Esophagus squamous epithelium (tissue), 5 donors: Measurements from ENCODE around the gene CRHR1. TPM values are rescaled to one million over a fixed set of nuclear protein-coding genes. Genes with fewer than 3 reads are reported as not detected.

Experiments
- DNase-seq: peaks from one replicate; lab custom pipeline; 2025; lab: John Stamatoyannopoulos, UW
- H3K27ac ChIP-seq, 4 donors: fragments of 200-600 bp; sonication (generic); one replicate each; pipeline ENCODE4 v1.5.1; 2016 to 2019; ENCODE audit warnings: mild to moderate bottlenecking in 1 of 4
- H3K27me3 ChIP-seq, 4 donors: fragments of 200-600 bp; sonication (generic); 1 replicate in 3 of 4; 2 replicates in 1 of 4; pipeline versions ENCODE4 v1.5.1 to v1.6.0; 2017 to 2021; ENCODE audit warnings: antibody characterized with exemption in 1 of 4
- H3K36me3 ChIP-seq, 3 donors: fragments of 200-600 bp; sonication (generic); one replicate each; pipeline ENCODE4 v1.5.1; 2016 to 2019
- H3K4me1 ChIP-seq, 3 donors: fragments of 200-600 bp; sonication (generic); one replicate each; pipeline ENCODE4 v1.5.1; 2017 to 2019
- H3K4me3 ChIP-seq, 4 donors: fragments of 200-600 bp; sonication (generic); 1 replicate in 3 of 4; 2 replicates in 1 of 4; pipeline ENCODE4 v1.5.1; 2016 to 2019; ENCODE audit warnings: mild to moderate bottlenecking in 2 of 4, moderate library complexity in 1 of 4
- H3K9me3 ChIP-seq, 3 donors: fragments of 200-600 bp; sonication (generic); one replicate each; pipeline ENCODE4 v1.5.1; 2016 to 2019
- POLR2A ChIP-seq, 4 donors: fragments of 450-650 bp; IDR thresholded peaks; one replicate each; pipeline ENCODE4 v1.6.1; 2017; ENCODE audit warnings: antibody characterized with exemption in 4 of 4, mild to moderate bottlenecking in 4 of 4, moderate library complexity in 3 of 4
- WGBS, 2 donors: methylation state at CpG; one replicate each; pipeline ENCODE4 v1.1.5; 2018; 5-methylcytosine and 5-hydroxymethylcytosine counted together
- intact Hi-C: fragments of 100-400 bp; cut with DNase I; formaldehyde crosslinking; loops from one replicate; pipeline ENCODE4 v1.15.0; 2022
- total RNA-seq, 4 donors: library from RNA; depleted of rRNA; stranded (reverse); fragments of >200 nt; gene quantifications; one replicate each; pipeline ENCODE4 v1.1.0, GENCODE V29; 2016
- TF ChIP-seq, protein P1 (sequence below), 6 experiments: fragments of 450-650 bp in 4 of 6; fragments of 200-600 bp in 2 of 6; sonication (generic) in 2 of 6; IDR thresholded peaks; one replicate each; pipeline ENCODE4 v1.5.1; 2016 to 2019; ENCODE audit warnings: antibody characterized with exemption in 6 of 6, mild to moderate bottlenecking in 4 of 6, moderate library complexity in 4 of 6
- donor health status: DM: yes; HTN: yes; CAD: no.

CRHR1 gene
- total RNA-seq, 4 donors from 2014 or later: not detected

DNA sequence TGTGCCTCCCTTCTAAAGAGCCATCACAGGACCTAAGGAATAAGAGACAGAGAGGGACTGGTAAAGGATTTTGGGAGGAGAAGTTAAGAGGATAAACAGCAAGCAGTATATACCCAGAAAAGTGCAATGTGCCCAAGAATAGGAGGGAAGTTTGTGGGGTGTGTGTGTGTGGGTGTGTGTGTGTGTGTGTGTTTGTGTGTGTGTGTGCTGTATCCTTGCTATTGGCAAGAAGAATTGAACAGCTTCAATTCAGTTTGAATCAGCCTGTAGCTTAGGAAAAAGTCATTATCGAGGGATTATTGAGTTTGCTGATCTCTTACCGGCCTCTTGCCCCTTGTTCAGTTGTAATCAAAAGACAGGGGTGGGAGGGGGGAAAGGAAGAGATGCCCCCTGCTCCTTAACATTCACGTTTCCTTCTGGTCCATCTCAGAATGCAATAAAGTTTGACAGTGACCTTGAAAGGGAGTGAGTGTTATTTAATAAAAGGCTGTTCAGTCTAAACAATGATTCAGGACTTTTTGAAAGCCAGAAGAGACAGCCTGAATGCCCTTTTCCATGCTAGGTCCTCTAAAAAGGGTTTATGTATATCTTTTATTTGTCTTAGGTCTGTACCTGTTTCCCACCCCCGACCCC, 86.3 kb downstream of the CRHR1 start:
- TF ChIP-seq POLR2A (IDR thresholded peaks at IDR 0.05): no peak
- TF ChIP-seq, protein P1, sequence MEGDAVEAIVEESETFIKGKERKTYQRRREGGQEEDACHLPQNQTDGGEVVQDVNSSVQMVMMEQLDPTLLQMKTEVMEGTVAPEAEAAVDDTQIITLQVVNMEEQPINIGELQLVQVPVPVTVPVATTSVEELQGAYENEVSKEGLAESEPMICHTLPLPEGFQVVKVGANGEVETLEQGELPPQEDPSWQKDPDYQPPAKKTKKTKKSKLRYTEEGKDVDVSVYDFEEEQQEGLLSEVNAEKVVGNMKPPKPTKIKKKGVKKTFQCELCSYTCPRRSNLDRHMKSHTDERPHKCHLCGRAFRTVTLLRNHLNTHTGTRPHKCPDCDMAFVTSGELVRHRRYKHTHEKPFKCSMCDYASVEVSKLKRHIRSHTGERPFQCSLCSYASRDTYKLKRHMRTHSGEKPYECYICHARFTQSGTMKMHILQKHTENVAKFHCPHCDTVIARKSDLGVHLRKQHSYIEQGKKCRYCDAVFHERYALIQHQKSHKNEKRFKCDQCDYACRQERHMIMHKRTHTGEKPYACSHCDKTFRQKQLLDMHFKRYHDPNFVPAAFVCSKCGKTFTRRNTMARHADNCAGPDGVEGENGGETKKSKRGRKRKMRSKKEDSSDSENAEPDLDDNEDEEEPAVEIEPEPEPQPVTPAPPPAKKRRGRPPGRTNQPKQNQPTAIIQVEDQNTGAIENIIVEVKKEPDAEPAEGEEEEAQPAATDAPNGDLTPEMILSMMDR (IDR thresholded peaks at IDR 0.05): no peak
- 36 to 42% methylated on average over 4 of the region's 4 CpGs for WGBS, 2 donors
- Histone ChIP-seq H3K4me1 (no peaks in the 10 kb centered on the region), H3K9me3 (no peaks in the 10 kb centered on the region), H3K27me3 (peaks cover 0 to 36% (median 0%) of the 10 kb centered on the region in 4 donors), H3K27ac (no peak overlapping the region), H3K36me3 (no peaks in the 10 kb centered on the region), H3K4me3 (no peak overlapping the region)
- no peak for DNase-seq
- intact Hi-C loops: no loop called here

DNA sequence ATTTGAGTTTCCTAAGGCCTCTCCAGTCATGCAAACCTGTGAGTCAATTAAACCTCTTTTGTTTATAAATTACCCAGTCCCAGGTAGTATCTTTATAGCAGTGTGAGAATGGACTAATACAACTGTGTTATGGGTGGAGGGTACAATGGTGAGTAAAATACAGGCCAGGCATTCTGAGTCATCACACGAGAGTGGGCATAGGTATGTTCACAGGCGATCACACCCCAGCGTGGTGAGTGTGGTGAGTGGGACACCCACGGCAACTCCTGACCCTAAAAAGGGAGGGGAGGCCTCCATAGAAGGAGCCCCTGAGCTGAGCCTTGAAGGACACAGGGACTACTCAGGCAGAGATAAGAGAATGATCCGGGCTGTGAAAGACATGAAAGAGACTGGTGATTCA, 87.6 kb downstream of the CRHR1 start:
- TF ChIP-seq POLR2A (IDR thresholded peaks at IDR 0.05): no peak
- TF ChIP-seq, protein P1 (IDR thresholded peaks at IDR 0.05): no peak
- DNase-seq: no peak
- no peaks in the 10 kb centered on the region for H3K4me1 ChIP-seq
- no peak overlapping the region for H3K4me3 ChIP-seq
- no peaks in the 10 kb centered on the region for H3K36me3 ChIP-seq
- no peak overlapping the region for H3K27ac ChIP-seq
- intact Hi-C loops: no loop called here
- peaks cover 0 to 40% (median 0%) of the 10 kb centered on the region in 4 donors for H3K27me3 ChIP-seq
- WGBS, 2 donors: 59 to 69% methylated on average over 5 of the region's 5 CpGs
- H3K9me3 ChIP-seq: no peaks in the 10 kb centered on the region

DNA sequence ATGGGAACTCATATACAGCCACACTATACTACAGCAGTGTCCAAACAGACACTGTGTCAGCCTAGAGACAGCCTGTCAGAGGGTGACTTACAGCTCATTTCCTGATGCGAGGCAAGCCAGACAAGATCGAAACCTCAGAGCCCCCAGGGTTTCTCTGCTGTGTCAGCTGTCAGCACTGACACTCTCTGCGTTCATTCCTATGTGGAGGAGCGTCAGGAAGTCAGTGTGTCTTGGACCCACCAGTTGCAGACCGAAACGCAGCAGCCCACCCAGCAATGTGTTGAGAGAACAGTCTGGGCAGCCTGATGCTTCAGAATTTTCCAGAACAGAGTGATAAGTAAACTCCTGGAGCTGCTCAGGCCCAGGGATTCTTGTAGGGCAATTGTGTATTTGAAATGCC, 89.6 kb downstream of the CRHR1 start:
- H3K4me3 ChIP-seq: no peak overlapping the region
- 16 to 37% methylated on average over 6 of the region's 6 CpGs for WGBS, 2 donors

DNA sequence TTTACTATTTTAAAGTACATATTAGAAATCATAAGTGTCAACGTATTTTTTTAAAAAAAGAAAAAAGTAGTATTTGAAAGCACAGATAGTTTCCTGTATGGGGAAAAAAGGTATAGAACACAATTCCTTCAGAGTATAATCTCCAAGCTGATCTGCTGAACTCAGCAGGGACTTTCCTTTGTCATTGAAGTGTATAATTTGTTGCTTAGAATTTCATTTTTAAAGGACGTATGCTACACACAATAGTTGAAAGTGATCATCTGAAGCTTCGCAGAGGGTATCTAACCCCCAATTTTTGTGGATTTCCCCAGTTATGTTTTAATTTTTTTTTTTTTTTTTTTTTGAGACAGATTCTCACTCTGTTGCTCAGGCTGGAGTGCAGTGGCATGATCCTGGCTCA, 90.0 kb downstream of the CRHR1 start:
- WGBS, 2 donors: 41% methylated on average over 3 of the region's 3 CpGs
- intact Hi-C loops: no loop called here
- peaks cover 0 to 58% (median 0%) of the 10 kb centered on the region in 4 donors for H3K27me3 ChIP-seq
- no peaks in the 10 kb centered on the region for H3K9me3 ChIP-seq
- no peaks in the 10 kb centered on the region for H3K36me3 ChIP-seq
- no peak overlapping the region for H3K27ac ChIP-seq
- TF ChIP-seq, protein P1 (IDR thresholded peaks at IDR 0.05): no peak
- no peak for TF ChIP-seq POLR2A (IDR thresholded peaks at IDR 0.05)
- H3K4me1 ChIP-seq: no peaks in the 10 kb centered on the region
- DNase-seq: no peak
- no peak overlapping the region for H3K4me3 ChIP-seq

More for the DNA sequence above, 89.6 kb downstream of the CRHR1 start:
- TF ChIP-seq POLR2A (IDR thresholded peaks at IDR 0.05): no peak
- TF ChIP-seq, protein P1 (IDR thresholded peaks at IDR 0.05): no peak
- intact Hi-C loops: no loop called here
- no peaks in the 10 kb centered on the region for H3K9me3 ChIP-seq
- H3K36me3 ChIP-seq: no peaks in the 10 kb centered on the region
- H3K4me1 ChIP-seq: no peaks in the 10 kb centered on the region
- peaks cover 0 to 54% (median 0%) of the 10 kb centered on the region in 4 donors for H3K27me3 ChIP-seq
- H3K27ac ChIP-seq: no peak overlapping the region
- DNase-seq: no peak

DNA sequence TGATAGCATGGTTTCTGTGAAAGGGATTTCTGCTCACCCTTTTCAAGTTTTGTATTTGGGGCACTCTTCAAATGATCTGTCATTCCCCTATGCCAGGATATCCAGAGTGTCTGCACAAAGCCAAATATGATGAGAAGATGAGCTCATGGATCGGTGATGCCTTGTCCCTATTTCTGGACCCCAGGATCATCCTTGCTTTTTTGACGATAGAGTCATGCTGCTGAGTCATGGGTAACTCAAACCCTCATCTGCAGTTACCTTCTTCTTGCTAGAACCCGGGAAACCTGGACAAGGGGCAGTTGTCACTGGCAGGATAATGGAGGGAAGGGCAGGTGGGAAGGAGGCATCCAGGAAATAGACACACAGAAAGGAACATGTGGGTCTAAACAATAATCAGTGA, 92.4 kb downstream of the CRHR1 start:
- TF ChIP-seq POLR2A (IDR thresholded peaks at IDR 0.05): no peak
- TF ChIP-seq, protein P1 (IDR thresholded peaks at IDR 0.05): no peak
- H3K9me3 ChIP-seq: no peaks in the 10 kb centered on the region
- H3K27ac ChIP-seq: no peak overlapping the region
- no peak overlapping the region for H3K4me3 ChIP-seq
- H3K36me3 ChIP-seq: no peaks in the 10 kb centered on the region
- DNase-seq: no peak
- intact Hi-C loops: no loop called here
- no peaks in the 10 kb centered on the region for H3K4me1 ChIP-seq
- WGBS, 2 donors: 59 to 76% methylated on average over 3 of the region's 3 CpGs
- H3K27me3 ChIP-seq: peaks cover 0 to 62% (median 0%) of the 10 kb centered on the region in 4 donors
